HCT116 (cell line): ENCODE results near the gene COG1. TPM values are rescaled to one million over a fixed set of nuclear protein-coding genes. Genes with fewer than 3 reads are reported as not detected.
A peak's percentile ranks its signal among the peaks of the same experiment; 100 is the strongest.

ENCODE experiments used
- ATAC-seq: fragments of 200-7000 bp; cut with Tn5 transposase; 2 replicates; pipeline ENCODE4 v1.9.1; 2020; ENCODE audit warnings: mild to moderate bottlenecking, moderate library complexity
- BruUV-seq: library from RNA; stranded (reverse); fragments of 400-500 nt; replicated peaks from 2 replicates; lab custom pipeline; 2021; lab: Mats Ljungman, UMichigan
- CTCF ChIA-PET: fragments of 300-600 bp; sonication (Branson Sonifier 250); formaldehyde crosslinking; loops from one replicate; lab custom pipeline; 2021; ENCODE audit warnings: antibody characterized with exemption; lab: Charles Lee
- POLR2A ChIA-PET: fragments of 300-600, 350-600 bp; sonication (Branson Sonifier 250); formaldehyde crosslinking; loops from one replicate; lab custom pipeline; 2021; ENCODE audit warnings: antibody characterized with exemption; lab: Charles Lee
- RAD21 ChIA-PET, 2 experiments: fragments of 300-600 bp; sonication (Branson Sonifier 250); formaldehyde crosslinking; loops; one replicate each; lab custom pipeline; 2023; ENCODE audit warnings: low total read pairs in 2 of 2; ENCODE audit not compliant: uncharacterized antibody in 2 of 2, unreplicated experiment in 2 of 2, low non-redundant PET in 1 of 2; lab: Charles Lee
- DNase-seq: peaks from one replicate; pipeline ENCODE4 v3.0.0-alpha.2; 2010; ENCODE audit warnings: low read depth, low spot score
- H2AFZ ChIP-seq: fragments of 200-600 bp; shearing (Covaris generic), sonication (generic); 2 replicates; pipeline ENCODE4 v1.6.1; 2017; ENCODE audit warnings: low read depth, mixed run types, mixed read lengths, antibody characterized with exemption, low read length; ENCODE audit not compliant: poor library complexity, severe bottlenecking
- H3K27ac ChIP-seq: 2 replicates; pipeline ENCODE4 v1.5.1; 2012; ENCODE audit warnings: low read depth, low read length
- H3K27me3 ChIP-seq: fragments of 200-600 bp; sonication (generic); 2 replicates; pipeline ENCODE4 v1.6.1; 2016; ENCODE audit warnings: mixed run types, low read length, mixed read lengths; ENCODE audit not compliant: insufficient read depth
- H3K36me3 ChIP-seq, 2 experiments: fragments of 200-500 bp in 1 of 2; fragments of 200-600 bp in 1 of 2; sonication (Bioruptor generic) in 1 of 2; sonication (generic) in 1 of 2; 2 replicates each; pipeline versions ENCODE4 v1.5.1 to v1.6.1; 2014 to 2016; ENCODE audit warnings: low read length in 2 of 2, inconsistent platforms in 1 of 2, mixed read lengths in 1 of 2, mixed run types in 1 of 2; ENCODE audit not compliant: insufficient read depth in 2 of 2, control insufficient read depth in 1 of 2
- H3K4me1 ChIP-seq, 2 experiments: fragments of 200-600 bp in 1 of 2; sonication (generic) in 1 of 2; 2 replicates each; pipeline versions ENCODE4 v1.5.1 to v1.6.1; 2012 to 2017; ENCODE audit warnings: low read length in 2 of 2, inconsistent platforms in 1 of 2, mild to moderate bottlenecking in 1 of 2, mixed read lengths in 1 of 2, mixed run types in 1 of 2, moderate library complexity in 1 of 2; ENCODE audit not compliant: insufficient read depth in 2 of 2, control insufficient read depth in 1 of 2
- H3K4me2 ChIP-seq: fragments of 200-600 bp; sonication (generic); 2 replicates; pipeline ENCODE4 v1.6.1; 2017; ENCODE audit warnings: mixed run types, low read length, mixed read lengths
- H3K4me3 ChIP-seq, 2 experiments: fragments of 200-600 bp in 1 of 2; sonication (generic) in 1 of 2; replicated peaks in 1 of 2; 2 replicates each; pipeline ENCODE4 v1.5.1; 2011 to 2016; ENCODE audit warnings: low read length in 2 of 2, control low read depth in 1 of 2, low read depth in 1 of 2, mild to moderate bottlenecking in 1 of 2, mixed read lengths in 1 of 2, mixed run types in 1 of 2
- H3K79me2 ChIP-seq: fragments of 200-600 bp; sonication (generic); 2 replicates; pipeline ENCODE4 v1.6.1; 2017; ENCODE audit warnings: mild to moderate bottlenecking, mixed run types, low read length, moderate library complexity, mixed read lengths; ENCODE audit not compliant: insufficient read depth
- H3K9ac ChIP-seq: fragments of 200-600 bp; sonication (generic); 2 replicates; pipeline ENCODE4 v1.6.1; 2016; ENCODE audit warnings: low read length, mixed read lengths
- H3K9me2 ChIP-seq: fragments of 200-600 bp; sonication (generic), shearing (Covaris generic); 2 replicates; pipeline ENCODE4 v1.6.1; 2017; ENCODE audit warnings: mixed run types, mild to moderate bottlenecking, moderate library complexity; ENCODE audit not compliant: insufficient read depth
- H3K9me3 ChIP-seq, 2 experiments: fragments of 200-500 bp in 1 of 2; fragments of 200-600 bp in 1 of 2; sonication (Bioruptor generic) in 1 of 2; sonication (generic) in 1 of 2; 2 replicates each; pipeline ENCODE4 v1.6.1; 2014 to 2017; ENCODE audit warnings: low read length in 2 of 2, mixed read lengths in 2 of 2, inconsistent platforms in 1 of 2, low read depth in 1 of 2, mild to moderate bottlenecking in 1 of 2, mixed run types in 1 of 2, moderate library complexity in 1 of 2; ENCODE audit not compliant: control insufficient read depth in 1 of 2, insufficient read depth in 1 of 2
- H4K20me1 ChIP-seq: fragments of 200-600 bp; sonication (generic), shearing (Covaris generic); 2 replicates; pipeline ENCODE4 v1.6.1; 2017; ENCODE audit warnings: mixed run types, mild to moderate bottlenecking, moderate library complexity; ENCODE audit not compliant: insufficient read depth
- ATF3 ChIP-seq: IDR thresholded peaks from 2 replicates; pipeline ENCODE4 v1.6.1; 2012
- CBX3 ChIP-seq: IDR thresholded peaks from 2 replicates; pipeline ENCODE4 v1.6.1; 2012; ENCODE audit warnings: low read depth
- MAX ChIP-seq: IDR thresholded peaks from 2 replicates; pipeline ENCODE4 v1.6.1; 2012
- RAD21 ChIP-seq: IDR thresholded peaks from 2 replicates; pipeline ENCODE4 v1.6.1; 2012; ENCODE audit warnings: low read depth, mild to moderate bottlenecking
- SRF ChIP-seq: IDR thresholded peaks from 2 replicates; pipeline ENCODE4 v1.6.1; 2012; ENCODE audit warnings: low read depth
- ZFX ChIP-seq: fragments of 450-650 bp; IDR thresholded peaks from 2 replicates; pipeline ENCODE4 v1.6.1; 2017
- ZNF274 ChIP-seq: fragments of 200-500 bp; sonication (Bioruptor generic); IDR thresholded peaks from 2 replicates; pipeline ENCODE4 v1.6.1; 2014; ENCODE audit warnings: mild to moderate bottlenecking, low read depth, low read length, inconsistent platforms
- intact Hi-C: fragments of 100-400 bp; cut with micrococcal nuclease; formaldehyde crosslinking; loops from 2 replicates; pipeline ENCODE4 v1.10.0; 2022
- total RNA-seq: library from RNA; stranded (reverse); gene quantifications from one replicate; pipeline ENCODE4 v1.2.1, GENCODE V29; 2021; ENCODE audit not compliant: unreplicated experiment
- TF ChIP-seq, protein P1 (sequence below): IDR thresholded peaks from 2 replicates; pipeline ENCODE4 v1.6.1; 2012; ENCODE audit warnings: low read depth
- TF ChIP-seq, protein P2 (sequence below): IDR thresholded peaks from 2 replicates; pipeline ENCODE4 v1.6.1; 2011; ENCODE audit warnings: mild to moderate bottlenecking, low read length, moderate library complexity; ENCODE audit not compliant: insufficient replicate concordance; ENCODE audit errors: extremely low read depth
- TF ChIP-seq, protein P3 (sequence below), 3 experiments: fragments of 200-600 bp in 1 of 3; sonication (generic) in 1 of 3; IDR thresholded peaks in 2 of 3; conservative IDR thresholded peaks in 1 of 3; 2 replicates each; pipeline ENCODE4 v1.5.1; 2012 to 2017; ENCODE audit warnings: low read depth in 2 of 3, low read length in 2 of 3, antibody characterized with exemption in 1 of 3, borderline replicate concordance in 1 of 3, control low read depth in 1 of 3, mild to moderate bottlenecking in 1 of 3, mixed read lengths in 1 of 3, mixed run types in 1 of 3, moderate library complexity in 1 of 3; ENCODE audit not compliant: insufficient read depth in 1 of 3

The COG1 gene
- total RNA-seq, 1 experiment from 2014 or later: 44.6 TPM

GRCh38 chr17:73232587-73233373 lies 39.9 kb downstream of the COG1 start:
- CTCF ChIA-PET: interaction anchor here (1.0 to 1.8 kb wide), 6 partner anchors 41 to 676 kb away, joined by 3 to 8 read pairs (median 5); no protein-coding TSS in a partner anchor
- Histone ChIP-seq H3K36me3 (peaks cover 14 to 25% of the 10 kb centered on the region in 2 experiments; a peak in 2 of 4 replicates), H3K4me3 (peak overlapping the region; percentile 89 to 92), H3K9me2 (no peaks in the 10 kb centered on the region), H3K9me3 (no peaks in the 10 kb centered on the region), H3K9ac (peak overlapping the region; percentile 75), H4K20me1 (peaks cover 6% of the 10 kb centered on the region; the same call in 1 of the 2 replicates), H3K27me3 (no peaks in the 10 kb centered on the region), H3K4me1 (peaks cover 30 to 46% of the 10 kb centered on the region in 2 experiments), H3K79me2 (peaks cover 59% of the 10 kb centered on the region), H3K27ac (peak overlapping the region; percentile 78), H3K4me2 (peak overlapping the region; percentile 89), H2AFZ (peak overlapping the region; percentile 13)
- RAD21 ChIA-PET: interaction anchor here (0.9 to 1.1 kb wide), 3 partner anchors 10 to 506 kb away, joined by 3 to 5 read pairs (median 3); no protein-coding TSS in a partner anchor
- DNase-seq: no peak
- intact Hi-C loops: loop anchor here (5.0 kb wide), 1 partner anchor 505 kb away; no protein-coding TSS in a partner anchor
- BruUV-seq: TSS peak; percentile 41
- ATAC-seq: peak; percentile 54
- POLR2A ChIA-PET: interaction anchor here (0.7 to 1.0 kb wide), 3 partner anchors 41 to 641 kb away, joined by 3 to 4 read pairs (median 3); partner anchors contain the start of gene COG1
- no peak for TF ChIP-seq SRF
- TF ChIP-seq CBX3: no peak
- TF ChIP-seq, protein P1, sequence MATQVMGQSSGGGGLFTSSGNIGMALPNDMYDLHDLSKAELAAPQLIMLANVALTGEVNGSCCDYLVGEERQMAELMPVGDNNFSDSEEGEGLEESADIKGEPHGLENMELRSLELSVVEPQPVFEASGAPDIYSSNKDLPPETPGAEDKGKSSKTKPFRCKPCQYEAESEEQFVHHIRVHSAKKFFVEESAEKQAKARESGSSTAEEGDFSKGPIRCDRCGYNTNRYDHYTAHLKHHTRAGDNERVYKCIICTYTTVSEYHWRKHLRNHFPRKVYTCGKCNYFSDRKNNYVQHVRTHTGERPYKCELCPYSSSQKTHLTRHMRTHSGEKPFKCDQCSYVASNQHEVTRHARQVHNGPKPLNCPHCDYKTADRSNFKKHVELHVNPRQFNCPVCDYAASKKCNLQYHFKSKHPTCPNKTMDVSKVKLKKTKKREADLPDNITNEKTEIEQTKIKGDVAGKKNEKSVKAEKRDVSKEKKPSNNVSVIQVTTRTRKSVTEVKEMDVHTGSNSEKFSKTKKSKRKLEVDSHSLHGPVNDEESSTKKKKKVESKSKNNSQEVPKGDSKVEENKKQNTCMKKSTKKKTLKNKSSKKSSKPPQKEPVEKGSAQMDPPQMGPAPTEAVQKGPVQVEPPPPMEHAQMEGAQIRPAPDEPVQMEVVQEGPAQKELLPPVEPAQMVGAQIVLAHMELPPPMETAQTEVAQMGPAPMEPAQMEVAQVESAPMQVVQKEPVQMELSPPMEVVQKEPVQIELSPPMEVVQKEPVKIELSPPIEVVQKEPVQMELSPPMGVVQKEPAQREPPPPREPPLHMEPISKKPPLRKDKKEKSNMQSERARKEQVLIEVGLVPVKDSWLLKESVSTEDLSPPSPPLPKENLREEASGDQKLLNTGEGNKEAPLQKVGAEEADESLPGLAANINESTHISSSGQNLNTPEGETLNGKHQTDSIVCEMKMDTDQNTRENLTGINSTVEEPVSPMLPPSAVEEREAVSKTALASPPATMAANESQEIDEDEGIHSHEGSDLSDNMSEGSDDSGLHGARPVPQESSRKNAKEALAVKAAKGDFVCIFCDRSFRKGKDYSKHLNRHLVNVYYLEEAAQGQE: no peak
- no peak for TF ChIP-seq ATF3
- no peak for TF ChIP-seq ZNF274
- TF ChIP-seq MAX: no peak
- TF ChIP-seq, protein P2, sequence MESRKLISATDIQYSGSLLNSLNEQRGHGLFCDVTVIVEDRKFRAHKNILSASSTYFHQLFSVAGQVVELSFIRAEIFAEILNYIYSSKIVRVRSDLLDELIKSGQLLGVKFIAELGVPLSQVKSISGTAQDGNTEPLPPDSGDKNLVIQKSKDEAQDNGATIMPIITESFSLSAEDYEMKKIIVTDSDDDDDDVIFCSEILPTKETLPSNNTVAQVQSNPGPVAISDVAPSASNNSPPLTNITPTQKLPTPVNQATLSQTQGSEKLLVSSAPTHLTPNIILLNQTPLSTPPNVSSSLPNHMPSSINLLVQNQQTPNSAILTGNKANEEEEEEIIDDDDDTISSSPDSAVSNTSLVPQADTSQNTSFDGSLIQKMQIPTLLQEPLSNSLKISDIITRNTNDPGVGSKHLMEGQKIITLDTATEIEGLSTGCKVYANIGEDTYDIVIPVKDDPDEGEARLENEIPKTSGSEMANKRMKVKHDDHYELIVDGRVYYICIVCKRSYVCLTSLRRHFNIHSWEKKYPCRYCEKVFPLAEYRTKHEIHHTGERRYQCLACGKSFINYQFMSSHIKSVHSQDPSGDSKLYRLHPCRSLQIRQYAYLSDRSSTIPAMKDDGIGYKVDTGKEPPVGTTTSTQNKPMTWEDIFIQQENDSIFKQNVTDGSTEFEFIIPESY: no peak
- no peak for TF ChIP-seq ZFX
- TF ChIP-seq RAD21: no peak
- TF ChIP-seq, protein P3, sequence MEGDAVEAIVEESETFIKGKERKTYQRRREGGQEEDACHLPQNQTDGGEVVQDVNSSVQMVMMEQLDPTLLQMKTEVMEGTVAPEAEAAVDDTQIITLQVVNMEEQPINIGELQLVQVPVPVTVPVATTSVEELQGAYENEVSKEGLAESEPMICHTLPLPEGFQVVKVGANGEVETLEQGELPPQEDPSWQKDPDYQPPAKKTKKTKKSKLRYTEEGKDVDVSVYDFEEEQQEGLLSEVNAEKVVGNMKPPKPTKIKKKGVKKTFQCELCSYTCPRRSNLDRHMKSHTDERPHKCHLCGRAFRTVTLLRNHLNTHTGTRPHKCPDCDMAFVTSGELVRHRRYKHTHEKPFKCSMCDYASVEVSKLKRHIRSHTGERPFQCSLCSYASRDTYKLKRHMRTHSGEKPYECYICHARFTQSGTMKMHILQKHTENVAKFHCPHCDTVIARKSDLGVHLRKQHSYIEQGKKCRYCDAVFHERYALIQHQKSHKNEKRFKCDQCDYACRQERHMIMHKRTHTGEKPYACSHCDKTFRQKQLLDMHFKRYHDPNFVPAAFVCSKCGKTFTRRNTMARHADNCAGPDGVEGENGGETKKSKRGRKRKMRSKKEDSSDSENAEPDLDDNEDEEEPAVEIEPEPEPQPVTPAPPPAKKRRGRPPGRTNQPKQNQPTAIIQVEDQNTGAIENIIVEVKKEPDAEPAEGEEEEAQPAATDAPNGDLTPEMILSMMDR (IDR thresholded peaks at IDR 0.05 in 2 of 3, conservative IDR thresholded peaks at IDR 0.05 in 1 of 3; ENCODE audit: borderline replicate concordance in 1 of 3, insufficient read depth in 1 of 3, low read depth in 2 of 3, low read length in 2 of 3): no peak
